ENCODE measurements around the gene B4GALNT3.

Gene B4GALNT3

GRCh38 chr12:450438-450837 is 9.3 kb upstream of the B4GALNT3 start:
- H2AK5ac ChIP-seq (ENCODE audit: low read length, severe bottlenecking) = no peak overlapping the region
- H2BK12ac ChIP-seq (ENCODE audit: low read length in 2 of 2) = no peak overlapping the region
- H3K79me1 ChIP-seq (replicated peaks; ENCODE audit: low read length, poor library complexity, severe bottlenecking) = no peaks in the 10 kb centered on the region
- no peak overlapping the region for H3K4me2 ChIP-seq (ENCODE audit: low read length, poor library complexity, severe bottlenecking)
- no peak overlapping the region for H4K8ac ChIP-seq (ENCODE audit: low read length)
- no peaks in the 10 kb centered on the region for H3K4me1 ChIP-seq (ENCODE audit: control insufficient read depth, insufficient read depth, low read depth, low read length)
- H3K36me3 ChIP-seq (ENCODE audit: control insufficient read depth in 1 of 2, insufficient read depth in 2 of 2, low read depth in 1 of 2, low read length in 2 of 2) = no peaks in the 10 kb centered on the region
- no peak overlapping the region for H2BK15ac ChIP-seq (ENCODE audit: low read depth, poor library complexity, severe bottlenecking)
- no peak overlapping the region for H3K9ac ChIP-seq (ENCODE audit: low read length)
- WGBS = 61% methylated on average over 3 of the region's 3 CpGs
- H4K91ac ChIP-seq (ENCODE audit: low read length) = no peak overlapping the region
- H3K4me3 ChIP-seq (ENCODE audit: insufficient read depth in 1 of 2, low read depth in 1 of 2, low read length in 2 of 2) = no peak overlapping the region
- no peak overlapping the region for H3K27ac ChIP-seq (ENCODE audit: low read length, poor library complexity, severe bottlenecking)
- H3K9me3 ChIP-seq (ENCODE audit: control insufficient read depth, low read length) = no peaks in the 10 kb centered on the region
- no peak overlapping the region for H3K23ac ChIP-seq (ENCODE audit: low read length in 2 of 2)
- no peak for DNase-seq
- H3K18ac ChIP-seq (ENCODE audit: low read depth in 1 of 2, low read length in 2 of 2) = no peak overlapping the region
- H2BK120ac ChIP-seq (ENCODE audit: low read depth, low read length) = no peak overlapping the region
- H3K14ac ChIP-seq (ENCODE audit: low read length in 2 of 2) = no peak overlapping the region
- no peak overlapping the region for H2BK5ac ChIP-seq (ENCODE audit: low read depth, low read length, poor library complexity, severe bottlenecking)
- no peak overlapping the region for H3K4ac ChIP-seq (ENCODE audit: low read depth in 1 of 2, low read length in 2 of 2)
- peaks cover 35 to 58% of the 10 kb centered on the region in 2 experiments for H3K27me3 ChIP-seq (ENCODE audit: control insufficient read depth in 1 of 2, insufficient read depth in 1 of 2, low read length in 2 of 2)
- H2AFZ ChIP-seq (ENCODE audit: low read depth, low read length) = no peak overlapping the region

GRCh38 chr12:452667-453210 is 7.0 kb upstream of the B4GALNT3 start:
- Histone ChIP-seq H3K4me1 (ENCODE audit: control insufficient read depth, insufficient read depth, low read depth, low read length) (no peaks in the 10 kb centered on the region), H3K9ac (ENCODE audit: low read length) (no peak overlapping the region), H4K8ac (ENCODE audit: low read length) (no peak overlapping the region), H3K4me3 (ENCODE audit: insufficient read depth in 1 of 2, low read depth in 1 of 2, low read length in 2 of 2) (no peak overlapping the region), H3K18ac (ENCODE audit: low read depth in 1 of 2, low read length in 2 of 2) (no peak overlapping the region), H3K9me3 (ENCODE audit: control insufficient read depth, low read length) (no peaks in the 10 kb centered on the region), H2AFZ (ENCODE audit: low read depth, low read length) (no peak overlapping the region), H2AK5ac (ENCODE audit: low read length, severe bottlenecking) (no peak overlapping the region), H3K36me3 (ENCODE audit: control insufficient read depth in 1 of 2, insufficient read depth in 2 of 2, low read depth in 1 of 2, low read length in 2 of 2) (no peaks in the 10 kb centered on the region), H3K23ac (ENCODE audit: low read length in 2 of 2) (no peak overlapping the region), H2BK12ac (ENCODE audit: low read length in 2 of 2) (no peak overlapping the region), H3K14ac (ENCODE audit: low read length in 2 of 2) (no peak overlapping the region), H2BK120ac (ENCODE audit: low read depth, low read length) (no peak overlapping the region), H3K4me2 (ENCODE audit: low read length, poor library complexity, severe bottlenecking) (no peak overlapping the region), H3K79me1 (replicated peaks; ENCODE audit: low read length, poor library complexity, severe bottlenecking) (no peaks in the 10 kb centered on the region), H4K91ac (ENCODE audit: low read length) (no peak overlapping the region), H3K4ac (ENCODE audit: low read depth in 1 of 2, low read length in 2 of 2) (no peak overlapping the region), H2BK5ac (ENCODE audit: low read depth, low read length, poor library complexity, severe bottlenecking) (no peak overlapping the region), H3K27ac (ENCODE audit: low read length, poor library complexity, severe bottlenecking) (no peak overlapping the region), H2BK15ac (ENCODE audit: low read depth, poor library complexity, severe bottlenecking) (no peak overlapping the region), H3K27me3 (ENCODE audit: control insufficient read depth in 1 of 2, insufficient read depth in 1 of 2, low read length in 2 of 2) (peaks cover 53 to 76% of the 10 kb centered on the region in 2 experiments)
- DNase-seq = no peak
- WGBS = 97% methylated on average over 5 of the region's 25 CpGs

GRCh38 chr12:454833-455232 is 4.9 kb upstream of the B4GALNT3 start:
- H2BK5ac ChIP-seq (ENCODE audit: low read depth, low read length, poor library complexity, severe bottlenecking) = no peak overlapping the region
- H3K23ac ChIP-seq (ENCODE audit: low read length in 2 of 2) = no peak overlapping the region
- no peak overlapping the region for H3K27ac ChIP-seq (ENCODE audit: low read length, poor library complexity, severe bottlenecking)
- DNase-seq = no peak
- no peaks in the 10 kb centered on the region for H3K36me3 ChIP-seq (ENCODE audit: control insufficient read depth in 1 of 2, insufficient read depth in 2 of 2, low read depth in 1 of 2, low read length in 2 of 2)
- no peak overlapping the region for H2AFZ ChIP-seq (ENCODE audit: low read depth, low read length)
- no peak overlapping the region for H2BK12ac ChIP-seq (ENCODE audit: low read length in 2 of 2)
- H3K4me3 ChIP-seq (ENCODE audit: insufficient read depth in 1 of 2, low read depth in 1 of 2, low read length in 2 of 2) = no peak overlapping the region
- no peak overlapping the region for H4K8ac ChIP-seq (ENCODE audit: low read length)
- no peak overlapping the region for H2BK120ac ChIP-seq (ENCODE audit: low read depth, low read length)
- H3K4me2 ChIP-seq (ENCODE audit: low read length, poor library complexity, severe bottlenecking) = no peak overlapping the region
- no peaks in the 10 kb centered on the region for H3K9me3 ChIP-seq (ENCODE audit: control insufficient read depth, low read length)
- no peak overlapping the region for H2BK15ac ChIP-seq (ENCODE audit: low read depth, poor library complexity, severe bottlenecking)
- no peak overlapping the region for H2AK5ac ChIP-seq (ENCODE audit: low read length, severe bottlenecking)
- H3K4me1 ChIP-seq (ENCODE audit: control insufficient read depth, insufficient read depth, low read depth, low read length) = peaks cover 5% of the 10 kb centered on the region
- H3K14ac ChIP-seq (ENCODE audit: low read length in 2 of 2) = no peak overlapping the region
- H3K9ac ChIP-seq (ENCODE audit: low read length) = no peak overlapping the region
- no peak overlapping the region for H4K91ac ChIP-seq (ENCODE audit: low read length)
- H3K27me3 ChIP-seq (ENCODE audit: control insufficient read depth in 1 of 2, insufficient read depth in 1 of 2, low read length in 2 of 2) = peaks cover 58 to 86% of the 10 kb centered on the region in 2 experiments
- no peak overlapping the region for H3K4ac ChIP-seq (ENCODE audit: low read depth in 1 of 2, low read length in 2 of 2)
- no peak overlapping the region for H3K18ac ChIP-seq (ENCODE audit: low read depth in 1 of 2, low read length in 2 of 2)
- no peaks in the 10 kb centered on the region for H3K79me1 ChIP-seq (replicated peaks; ENCODE audit: low read length, poor library complexity, severe bottlenecking)
- no CpG with 5 or more reads among the region's 1 CpG for WGBS

- H3K4me3 ChIP-seq (ENCODE audit: insufficient read depth in 1 of 2, low read depth in 1 of 2, low read length in 2 of 2) = no peak overlapping the region
- H3K4me2 ChIP-seq (ENCODE audit: low read length, poor library complexity, severe bottlenecking) = no peak overlapping the region
- no peak overlapping the region for H2BK15ac ChIP-seq (ENCODE audit: low read depth, poor library complexity, severe bottlenecking)
- no peak for DNase-seq
- H4K8ac ChIP-seq (ENCODE audit: low read length) = no peak overlapping the region
- H3K36me3 ChIP-seq (ENCODE audit: control insufficient read depth in 1 of 2, insufficient read depth in 2 of 2, low read depth in 1 of 2, low read length in 2 of 2) = no peaks in the 10 kb centered on the region
- no peak overlapping the region for H3K9ac ChIP-seq (ENCODE audit: low read length)
- no peaks in the 10 kb centered on the region for H3K9me3 ChIP-seq (ENCODE audit: control insufficient read depth, low read length)
- H2AFZ ChIP-seq (ENCODE audit: low read depth, low read length) = no peak overlapping the region
- 77% methylated on average over 2 of the region's 2 CpGs for WGBS
- H2BK120ac ChIP-seq (ENCODE audit: low read depth, low read length) = no peak overlapping the region
- H3K27me3 ChIP-seq (ENCODE audit: control insufficient read depth in 1 of 2, insufficient read depth in 1 of 2, low read length in 2 of 2) = peaks cover 59 to 80% of the 10 kb centered on the region in 2 experiments
- no peak overlapping the region for H3K4ac ChIP-seq (ENCODE audit: low read depth in 1 of 2, low read length in 2 of 2)
- H3K23ac ChIP-seq (ENCODE audit: low read length in 2 of 2) = no peak overlapping the region
- H3K14ac ChIP-seq (ENCODE audit: low read length in 2 of 2) = no peak overlapping the region
- no peak overlapping the region for H2BK5ac ChIP-seq (ENCODE audit: low read depth, low read length, poor library complexity, severe bottlenecking)
- peaks cover 10% of the 10 kb centered on the region for H3K4me1 ChIP-seq (ENCODE audit: control insufficient read depth, insufficient read depth, low read depth, low read length)
- no peak overlapping the region for H2BK12ac ChIP-seq (ENCODE audit: low read length in 2 of 2)
- H3K79me1 ChIP-seq (replicated peaks; ENCODE audit: low read length, poor library complexity, severe bottlenecking) = no peaks in the 10 kb centered on the region
- no peak overlapping the region for H2AK5ac ChIP-seq (ENCODE audit: low read length, severe bottlenecking)
- no peak overlapping the region for H4K91ac ChIP-seq (ENCODE audit: low read length)
- H3K27ac ChIP-seq (ENCODE audit: low read length, poor library complexity, severe bottlenecking) = no peak overlapping the region
- H3K18ac ChIP-seq (ENCODE audit: low read depth in 1 of 2, low read length in 2 of 2) = no peak overlapping the region
These were observed 3.9 kb upstream of the B4GALNT3 start for GRCh38 chr12:455821-456220.

Measured in mesenchymal stem cell (in vitro differentiated cells and primary cell).